ENCODE results near the gene ATP10A. TPM values are rescaled to one million over a fixed set of nuclear protein-coding genes. Genes with fewer than 3 reads are reported as not detected.

Gene ATP10A
- total and polyA plus RNA-seq, 9 of the 15 experiments (the other 6 are each of a cell fraction or from before 2014, with no cell fraction given) = 0.09 TPM; not detected in 8

DNA sequence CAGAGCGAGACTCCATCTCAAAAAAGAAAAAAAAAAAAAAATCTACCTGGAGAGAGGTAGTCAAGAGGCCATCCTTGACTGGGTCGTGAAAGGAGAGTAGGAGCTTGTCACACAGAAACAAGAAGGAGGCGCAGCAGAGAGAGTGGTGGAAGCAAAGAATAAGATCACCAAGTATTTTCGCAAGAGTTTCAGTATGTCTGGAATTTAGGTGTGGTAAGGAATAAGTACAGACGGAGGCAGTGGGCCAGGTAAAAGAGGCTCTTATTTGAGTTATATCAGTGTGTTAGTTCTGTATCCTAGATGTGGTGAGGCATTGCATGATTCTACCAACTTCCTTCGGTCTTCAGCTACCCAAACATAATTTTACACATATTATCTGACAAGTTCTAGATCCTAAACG, 14.6 kb upstream of the ATP10A start (continued):
- TF ChIP-seq, protein P1, sequence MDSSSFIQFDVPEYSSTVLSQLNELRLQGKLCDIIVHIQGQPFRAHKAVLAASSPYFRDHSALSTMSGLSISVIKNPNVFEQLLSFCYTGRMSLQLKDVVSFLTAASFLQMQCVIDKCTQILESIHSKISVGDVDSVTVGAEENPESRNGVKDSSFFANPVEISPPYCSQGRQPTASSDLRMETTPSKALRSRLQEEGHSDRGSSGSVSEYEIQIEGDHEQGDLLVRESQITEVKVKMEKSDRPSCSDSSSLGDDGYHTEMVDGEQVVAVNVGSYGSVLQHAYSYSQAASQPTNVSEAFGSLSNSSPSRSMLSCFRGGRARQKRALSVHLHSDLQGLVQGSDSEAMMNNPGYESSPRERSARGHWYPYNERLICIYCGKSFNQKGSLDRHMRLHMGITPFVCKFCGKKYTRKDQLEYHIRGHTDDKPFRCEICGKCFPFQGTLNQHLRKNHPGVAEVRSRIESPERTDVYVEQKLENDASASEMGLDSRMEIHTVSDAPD (CRISPR knock-in tag; IDR thresholded peaks at IDR 0.05) = no peak
- no peak for TF ChIP-seq RFX7 (CRISPR knock-in tag; IDR thresholded peaks at IDR 0.05)
- TF ChIP-seq, protein P2, sequence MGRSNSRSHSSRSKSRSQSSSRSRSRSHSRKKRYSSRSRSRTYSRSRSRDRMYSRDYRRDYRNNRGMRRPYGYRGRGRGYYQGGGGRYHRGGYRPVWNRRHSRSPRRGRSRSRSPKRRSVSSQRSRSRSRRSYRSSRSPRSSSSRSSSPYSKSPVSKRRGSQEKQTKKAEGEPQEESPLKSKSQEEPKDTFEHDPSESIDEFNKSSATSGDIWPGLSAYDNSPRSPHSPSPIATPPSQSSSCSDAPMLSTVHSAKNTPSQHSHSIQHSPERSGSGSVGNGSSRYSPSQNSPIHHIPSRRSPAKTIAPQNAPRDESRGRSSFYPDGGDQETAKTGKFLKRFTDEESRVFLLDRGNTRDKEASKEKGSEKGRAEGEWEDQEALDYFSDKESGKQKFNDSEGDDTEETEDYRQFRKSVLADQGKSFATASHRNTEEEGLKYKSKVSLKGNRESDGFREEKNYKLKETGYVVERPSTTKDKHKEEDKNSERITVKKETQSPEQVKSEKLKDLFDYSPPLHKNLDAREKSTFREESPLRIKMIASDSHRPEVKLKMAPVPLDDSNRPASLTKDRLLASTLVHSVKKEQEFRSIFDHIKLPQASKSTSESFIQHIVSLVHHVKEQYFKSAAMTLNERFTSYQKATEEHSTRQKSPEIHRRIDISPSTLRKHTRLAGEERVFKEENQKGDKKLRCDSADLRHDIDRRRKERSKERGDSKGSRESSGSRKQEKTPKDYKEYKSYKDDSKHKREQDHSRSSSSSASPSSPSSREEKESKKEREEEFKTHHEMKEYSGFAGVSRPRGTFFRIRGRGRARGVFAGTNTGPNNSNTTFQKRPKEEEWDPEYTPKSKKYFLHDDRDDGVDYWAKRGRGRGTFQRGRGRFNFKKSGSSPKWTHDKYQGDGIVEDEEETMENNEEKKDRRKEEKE (IDR thresholded peaks at IDR 0.05; ENCODE audit: borderline replicate concordance in 1 of 2, control insufficient read depth in 1 of 2, low read depth in 2 of 2, low read length in 1 of 2) = no peak
- TF ChIP-seq CREBBP (IDR thresholded peaks at IDR 0.05; ENCODE audit: low read depth, low read length) = no peak
- no peak for TF ChIP-seq CSDE1 (IDR thresholded peaks at IDR 0.05)
- no peak for TF ChIP-seq MECOM (CRISPR knock-in tag; IDR thresholded peaks at IDR 0.05)
- no peak for TF ChIP-seq ZNF785 (CRISPR knock-in tag; IDR thresholded peaks at IDR 0.05)
